ENCODE results near the gene ARSA.

The ARSA gene

DNA sequence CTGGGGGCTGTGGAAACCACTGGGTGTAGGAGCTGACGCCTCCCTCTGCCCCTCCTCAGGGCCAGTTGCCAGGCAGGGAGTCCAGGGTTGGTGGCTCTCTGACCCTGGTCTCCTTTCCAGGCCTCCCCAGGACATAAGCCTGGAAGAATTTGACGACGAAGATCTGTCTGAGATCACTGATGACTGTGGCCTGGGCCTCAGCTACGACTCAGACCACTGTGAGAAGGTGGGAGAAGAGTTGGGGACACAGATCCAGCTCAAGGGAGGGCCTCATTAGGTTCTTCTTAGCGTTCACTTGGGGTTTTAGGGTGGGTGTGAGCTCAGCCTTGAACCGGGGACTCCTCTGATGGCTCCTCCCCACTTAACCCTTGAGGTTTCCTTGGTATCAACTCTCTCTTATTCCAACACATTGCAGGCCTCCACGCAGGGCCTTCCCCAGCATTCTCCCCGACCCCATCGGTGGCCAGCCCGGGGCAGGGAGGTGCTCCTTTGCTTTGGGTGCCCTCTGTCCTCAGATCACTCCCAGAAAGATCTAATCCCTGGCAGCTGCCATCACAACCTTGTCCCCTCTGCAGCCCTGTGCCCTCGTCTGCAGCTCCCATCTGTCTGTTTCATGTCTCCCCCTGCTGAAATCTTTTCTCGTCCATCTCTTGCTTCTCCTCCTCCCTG lies 26.1 kb downstream of the ARSA start:
- DNase-seq, result no peak

- peak in 1 of 2 experiments; percentile 44 for DNase-seq
Measured at GRCh38 chr22:50600967-50601668, 26.8 kb downstream of the ARSA start.

GRCh38 chr22:50600538-50600937 lies 27.4 kb downstream of the ARSA start, which contains the start of gene MAPK8IP2:
Gene MAPK8IP2 (plus strand): TSS chr22:50600793. CDS start chr22:50600819, 26 bp downstream.
- DNase-seq, result peak in 1 of 2 experiments; percentile 60

DNA sequence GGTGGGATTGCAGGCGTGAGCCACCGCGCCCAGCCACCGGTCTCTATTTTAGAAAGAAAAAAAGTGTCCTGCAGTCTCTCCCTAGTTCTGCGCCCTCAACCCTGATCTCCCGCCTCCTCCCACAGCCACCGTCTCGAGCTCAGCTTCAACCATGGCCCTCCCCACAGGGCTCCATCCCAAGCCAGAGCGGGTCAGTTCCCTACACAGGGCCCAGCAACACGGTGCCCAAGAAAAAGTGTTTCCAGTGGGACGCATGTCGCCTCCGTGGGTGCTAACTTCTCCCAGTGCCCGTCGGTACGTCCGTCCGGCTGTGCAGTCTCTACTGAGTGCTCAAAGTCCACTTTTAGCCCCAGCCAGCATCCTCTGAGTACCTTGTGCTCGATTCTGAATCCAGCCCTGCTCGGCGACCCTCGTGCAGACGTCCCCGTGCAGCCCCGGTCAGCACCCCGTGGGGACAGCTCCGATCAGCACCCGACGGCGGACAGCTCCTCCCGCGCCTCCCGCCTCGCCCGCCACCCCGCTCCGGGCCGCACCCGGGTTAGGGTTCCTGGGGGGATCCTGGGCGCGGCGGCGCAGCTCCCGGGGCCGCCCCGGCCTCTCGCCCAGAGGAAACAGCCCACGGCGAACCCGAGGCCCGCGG lies 28.0 kb downstream of the ARSA start:
- peak in 1 of 2 experiments; percentile 50 for DNase-seq

- no peak for DNase-seq
Measured at GRCh38 chr22:50597097-50597496, 30.9 kb downstream of the ARSA start.

- DNase-seq, result no peak
Measured at GRCh38 chr22:50595189-50595588, 32.8 kb downstream of the ARSA start.

GRCh38 chr22:50587407-50587806 lies 40.5 kb downstream of the ARSA start:
- DNase-seq, result no peak

- no peak for DNase-seq
Measured at GRCh38 chr22:50586416-50586815, 41.5 kb downstream of the ARSA start.

- DNase-seq, result no peak
Measured at GRCh38 chr22:50585781-50586180, 42.2 kb downstream of the ARSA start.

GRCh38 chr22:50585238-50585637 lies 42.7 kb downstream of the ARSA start:
- DNase-seq, result no peak

DNA sequence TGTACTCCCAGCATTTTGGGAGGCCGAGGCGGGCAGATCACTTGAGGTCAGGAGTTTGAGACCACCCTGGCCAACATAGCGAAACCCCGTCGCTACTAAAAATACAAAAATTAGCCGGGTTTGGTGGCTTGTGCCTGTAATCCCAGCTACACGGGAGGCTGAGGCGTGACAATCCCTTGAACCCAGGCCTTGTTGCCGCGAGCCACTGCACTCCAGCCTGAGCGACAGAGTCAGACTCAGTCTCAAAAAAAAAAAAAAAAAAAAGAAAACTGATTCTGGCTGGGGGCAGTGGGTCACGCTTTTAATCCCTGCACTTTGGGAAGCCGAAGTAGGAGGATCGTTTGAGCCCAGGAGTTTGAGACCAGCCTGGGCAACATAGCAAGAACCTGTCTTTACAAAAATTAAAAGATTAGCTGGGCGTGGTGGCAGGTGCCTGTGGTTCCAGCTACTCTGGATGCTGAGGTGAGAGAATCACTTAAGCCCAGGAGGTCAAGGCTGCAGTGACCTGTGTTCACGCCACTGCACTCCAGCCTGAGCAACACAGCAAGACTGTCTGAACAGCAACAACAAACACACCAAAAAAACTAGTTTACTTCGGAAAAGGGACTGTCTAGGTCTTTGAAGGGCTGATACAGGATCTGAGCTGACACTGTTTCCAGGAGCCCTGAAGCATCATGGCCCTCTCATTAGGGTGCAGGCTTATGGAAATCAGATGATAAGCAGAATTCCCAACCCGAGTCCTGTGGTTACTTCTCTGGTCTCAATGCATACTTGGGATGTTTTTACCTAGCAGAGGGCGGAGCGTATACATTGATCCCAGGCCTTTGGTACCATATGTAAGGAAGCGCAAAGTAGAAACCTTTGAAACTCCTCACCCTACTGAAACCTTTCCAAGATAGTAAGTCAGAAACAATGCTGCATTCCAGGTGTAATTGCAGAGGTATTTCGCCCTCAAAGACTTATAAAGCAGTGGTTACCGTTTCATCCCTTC lies 43.6 kb downstream of the ARSA start:
- DNase-seq, result peak in 1 of 2 experiments; percentile 29

GRCh38 chr22:50583294-50583861 lies 44.6 kb downstream of the ARSA start:
- DNase-seq, result no peak

DNA sequence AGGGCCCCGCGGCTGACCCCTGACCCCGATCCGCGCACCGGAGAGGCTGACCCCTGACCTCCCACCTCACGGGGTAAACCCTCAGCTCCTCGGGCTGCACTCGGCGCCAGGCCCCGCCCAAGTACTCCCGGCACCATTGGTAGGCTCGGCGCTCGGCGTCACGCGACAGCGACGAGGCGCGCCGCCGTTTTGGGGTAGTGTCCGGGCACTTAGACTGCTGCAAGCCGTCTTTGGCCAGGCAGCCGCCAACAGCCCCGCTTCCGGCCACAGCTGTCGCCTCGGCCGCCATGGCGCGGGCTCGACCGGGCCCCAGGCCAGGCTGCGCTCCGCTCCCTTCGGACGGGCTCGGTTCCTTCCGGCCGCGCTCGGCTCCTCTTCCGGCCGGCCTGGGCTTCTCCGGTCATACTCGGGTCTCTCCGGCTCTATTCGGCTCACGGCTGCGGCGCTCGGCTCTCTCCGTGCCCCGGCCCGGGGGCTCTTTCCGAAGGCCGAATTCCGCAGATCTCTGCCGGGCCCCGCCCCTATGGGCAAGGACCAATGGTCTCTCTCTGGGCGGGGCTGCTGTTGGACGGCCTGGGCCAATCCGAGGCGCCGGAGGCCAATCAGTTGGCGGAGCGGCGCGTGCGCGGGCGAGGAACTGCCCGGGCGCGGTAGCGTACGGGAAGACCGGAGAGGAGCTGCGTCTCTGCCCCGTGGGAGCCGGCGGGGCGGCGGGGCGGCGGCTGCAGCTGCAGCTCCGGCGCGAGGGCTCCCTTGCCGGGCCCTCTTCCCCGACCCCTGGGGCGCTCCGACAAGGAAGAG lies 45.3 kb downstream of the ARSA start, which contains the start of gene CHKB:
TSS of gene CHKB (minus strand) at position 357 of the 801 bp plus-strand sequence. CDS start at position 289, 68 bp downstream.
- DNase-seq, result peak; percentile 87 to 98

DNA sequence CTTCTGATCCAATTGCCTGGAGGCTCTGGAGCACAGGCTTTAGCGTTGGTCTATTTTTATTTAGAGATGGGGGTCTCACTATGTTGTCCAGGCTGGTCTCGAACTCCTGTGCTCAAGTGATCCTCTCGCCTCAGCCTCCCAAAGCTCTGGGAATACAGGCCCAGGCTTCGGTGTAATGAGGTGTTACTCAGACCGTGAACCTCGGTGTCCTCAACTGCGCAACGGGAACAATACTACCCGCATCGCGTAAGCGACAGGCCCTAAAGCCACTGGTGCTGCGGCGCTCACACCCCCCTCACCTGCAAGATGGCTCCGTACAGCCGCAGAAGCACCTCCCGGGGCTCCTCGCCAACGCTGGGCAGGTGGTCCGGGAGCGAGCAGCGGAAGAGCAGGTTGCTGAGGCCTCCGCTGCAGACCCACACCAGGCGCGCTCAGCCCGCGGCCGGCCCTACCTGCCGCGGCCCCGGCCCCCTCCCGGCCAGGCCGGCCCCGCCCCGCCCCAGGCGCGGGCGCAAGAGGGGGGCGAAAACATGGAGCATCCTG lies 45.9 kb downstream of the ARSA start:
- no peak for DNase-seq

DNA sequence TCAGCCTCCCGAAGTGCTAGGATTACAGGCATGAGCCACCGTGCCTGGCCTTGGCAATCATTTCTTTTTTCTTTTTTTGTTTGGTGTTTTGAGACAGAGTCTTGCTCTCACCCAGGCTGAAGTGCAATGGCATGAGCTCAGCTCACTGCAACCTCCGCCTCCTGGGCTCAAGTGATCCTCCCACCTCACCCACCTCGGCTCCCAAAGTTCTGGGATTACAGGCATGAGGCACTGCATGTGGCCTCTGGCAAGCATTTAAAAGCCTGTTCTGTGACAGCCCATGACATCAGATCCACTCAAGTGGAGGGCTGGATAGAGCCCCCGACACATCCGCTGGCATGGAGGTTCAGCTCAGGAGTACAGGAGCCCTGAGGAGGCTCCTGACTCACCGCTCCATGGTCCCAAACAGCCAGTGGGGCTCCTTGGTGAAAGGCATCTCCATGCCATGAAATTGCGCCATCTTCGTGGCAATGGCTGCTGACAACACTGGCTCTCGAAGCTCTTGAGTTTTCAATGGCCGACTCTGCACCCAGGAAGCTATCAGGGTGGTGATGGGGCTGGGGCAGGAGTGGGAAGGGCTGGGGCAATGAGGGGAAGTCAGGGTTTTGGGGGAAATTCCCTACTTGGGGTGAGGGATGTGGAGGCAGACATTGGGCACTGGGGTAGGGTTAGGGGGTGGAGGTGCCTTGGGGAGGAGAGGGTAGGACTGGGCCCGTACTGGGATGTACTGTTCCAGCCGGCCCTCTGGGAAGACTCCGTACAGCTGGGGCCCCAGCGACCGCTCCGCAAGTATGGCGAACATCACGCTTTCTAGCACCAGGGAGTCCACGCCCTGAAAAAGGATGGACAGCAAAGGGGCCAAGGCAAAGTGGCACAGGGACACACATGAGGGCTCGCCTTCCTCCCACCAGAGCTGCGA lies 46.7 kb downstream of the ARSA start:
- DNase-seq, result no peak

- DNase-seq, result no peak
Measured at GRCh38 chr22:50579752-50580151, 48.2 kb downstream of the ARSA start.

- DNase-seq, result no peak
Measured at GRCh38 chr22:50578776-50579310, 49.1 kb downstream of the ARSA start.

DNA sequence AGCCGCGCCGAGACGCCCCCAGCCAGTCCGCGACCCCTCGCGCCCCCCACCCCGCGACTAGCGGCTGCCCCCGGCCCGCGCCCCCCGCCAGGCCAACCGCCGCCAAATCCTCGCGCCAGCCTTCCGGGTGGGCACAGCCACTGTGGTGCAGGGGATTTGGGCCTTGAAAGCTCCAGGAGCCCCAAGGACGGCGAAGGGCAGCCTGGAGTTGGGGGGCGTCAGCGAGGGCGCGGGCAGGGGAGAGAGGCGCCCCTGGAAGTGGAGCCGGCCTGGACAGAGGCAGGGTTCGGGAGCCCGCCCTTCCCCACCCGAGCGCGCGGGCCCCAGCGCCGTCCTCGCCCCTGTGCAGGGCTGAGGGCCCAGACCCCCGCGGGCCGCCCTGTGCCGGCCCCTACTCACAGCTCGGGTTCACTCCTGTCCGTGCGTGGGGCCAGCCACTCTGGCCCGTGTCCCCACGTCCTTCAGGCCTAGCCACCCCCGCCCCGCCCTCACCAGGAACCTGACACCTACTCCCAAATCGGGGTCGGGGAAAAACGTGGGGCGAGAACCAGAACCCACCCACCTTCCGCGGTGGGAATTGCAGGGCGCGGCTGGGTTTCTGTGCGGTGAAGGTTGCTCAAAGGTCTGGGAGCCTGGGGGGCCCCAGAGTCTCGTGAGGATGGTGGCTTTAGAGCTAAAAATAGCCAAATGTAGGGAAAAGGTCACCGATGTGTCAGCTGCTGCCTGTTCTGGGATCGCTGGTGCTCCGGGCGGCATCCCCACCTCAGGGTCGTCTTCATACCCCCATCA lies 49.8 kb downstream of the ARSA start, which contains the start of gene CPT1B:
TSS of gene CPT1B (minus strand) at position 441 of the 789 bp plus-strand sequence. CDS start 512 bp downstream, outside the sequence.
- no peak for DNase-seq

DNA sequence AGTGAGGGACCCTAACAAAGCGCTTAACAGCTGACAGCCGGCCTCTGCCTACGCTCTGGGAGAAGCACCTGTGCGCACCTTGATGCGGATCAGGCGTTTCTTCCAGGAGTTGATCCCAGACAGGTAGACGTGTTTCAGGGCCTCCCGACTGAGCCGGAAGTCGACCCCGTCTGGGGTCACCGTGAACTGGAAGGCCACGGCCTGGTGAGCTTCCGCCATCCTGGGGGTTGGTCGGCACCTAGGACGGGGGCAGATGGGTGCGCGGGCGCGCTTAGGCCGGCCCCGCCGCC lies 50.3 kb downstream of the ARSA start:
- no peak for DNase-seq
